NK-92 (cell line): ENCODE data around the gene PEPD.

Source experiments
- DNase-seq: peaks from one replicate; lab custom pipeline; 2025; ENCODE audit not compliant: unreplicated experiment; lab: John Stamatoyannopoulos, UW

PEPD gene

DNA sequence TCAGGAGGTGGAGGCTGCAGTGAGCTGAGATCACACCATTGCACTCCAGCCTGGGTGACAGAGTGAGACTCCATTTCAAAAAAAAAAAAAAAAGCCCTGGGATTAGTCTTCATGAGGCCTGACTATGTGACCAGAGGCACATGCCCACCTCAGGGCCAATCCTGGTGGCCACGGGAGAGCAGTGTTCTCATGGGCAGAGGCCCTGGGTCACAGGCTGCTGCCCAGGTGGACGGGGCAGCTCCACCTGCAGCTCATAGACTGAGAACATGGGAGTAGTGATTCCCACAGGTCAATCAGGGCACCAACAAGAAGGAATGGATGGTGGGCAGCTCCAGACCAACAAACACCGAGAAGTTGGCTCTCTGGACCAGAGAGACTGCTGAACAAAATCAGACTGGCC is 26.1 kb upstream of the PEPD start:
- DNase-seq, result no peak

DNA sequence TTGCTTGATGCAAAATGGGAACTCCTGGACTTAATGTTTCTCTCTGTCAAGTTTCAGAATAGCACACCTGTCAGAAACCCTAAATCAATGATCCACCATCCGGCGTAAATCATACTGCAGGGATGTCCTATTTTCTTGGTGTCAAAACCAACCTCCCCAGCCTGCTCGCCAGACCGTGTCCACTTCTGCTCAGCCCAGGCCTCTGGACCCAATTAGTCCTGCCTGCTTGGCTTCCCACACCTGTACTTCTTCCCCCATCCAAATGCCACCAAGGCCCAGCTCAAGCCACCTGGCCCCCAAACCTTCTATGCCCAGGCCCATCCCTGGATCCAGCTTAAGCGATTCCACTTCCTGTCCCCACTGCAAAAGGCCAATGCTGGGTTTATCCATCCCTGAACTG is 25.1 kb upstream of the PEPD start:
- DNase-seq, result no peak

DNA sequence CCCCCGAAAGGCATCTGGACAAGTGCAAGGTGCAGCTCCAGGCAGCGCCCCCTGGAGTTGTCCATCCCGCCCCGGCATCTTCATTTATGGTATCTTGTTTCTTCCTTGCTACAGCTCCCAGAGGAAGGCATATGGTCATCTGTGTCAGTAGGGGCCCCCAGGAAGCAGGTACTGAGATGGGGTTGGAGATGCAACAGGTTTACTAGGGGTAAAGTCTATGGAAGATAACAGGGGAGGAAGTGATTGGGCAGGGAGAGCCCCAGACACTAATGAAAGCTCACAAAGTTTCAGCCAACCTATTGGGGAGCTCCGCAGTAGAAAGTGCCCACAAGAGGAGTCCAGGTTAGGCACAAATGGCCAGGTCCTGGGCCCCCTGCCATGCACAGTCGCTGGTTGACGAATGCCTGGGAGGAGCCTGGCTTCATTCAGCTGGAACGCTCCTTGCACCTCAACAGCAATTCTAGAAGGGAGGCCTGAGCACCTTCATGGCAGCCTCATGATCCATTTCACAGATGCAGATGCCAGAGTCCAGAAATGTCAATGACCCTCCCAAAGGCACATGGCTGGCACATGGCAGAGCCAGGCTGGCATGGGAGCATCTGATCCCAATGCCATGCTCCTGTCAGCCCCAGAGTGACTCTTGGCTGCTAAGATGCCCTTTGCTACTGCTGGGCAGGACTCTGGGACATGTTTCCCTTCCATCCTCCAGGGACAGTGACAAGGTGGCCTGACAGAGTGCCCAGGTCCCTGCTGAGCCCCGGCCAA is 23.8 kb upstream of the PEPD start:
- DNase-seq, result no peak

DNA sequence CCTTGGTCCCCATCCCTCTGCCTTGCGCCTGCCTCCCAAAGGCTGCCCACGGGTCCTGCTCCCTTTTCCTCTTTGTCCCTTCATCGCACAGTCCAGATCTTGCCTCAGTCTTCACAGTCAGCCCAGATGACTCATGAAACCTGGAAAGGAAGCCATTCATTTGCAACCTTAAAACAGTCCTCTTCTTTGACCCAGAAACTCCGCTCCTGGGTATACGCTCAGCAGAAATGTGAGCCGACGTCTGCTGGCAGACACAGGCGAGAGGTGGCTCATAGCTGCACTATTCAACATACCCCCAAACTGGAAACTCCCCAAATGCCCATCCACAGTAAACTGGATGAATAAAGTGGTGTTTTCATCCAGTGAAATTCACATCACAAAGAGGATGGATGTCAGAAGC is 13.6 kb upstream of the PEPD start:
- no peak for DNase-seq

DNA sequence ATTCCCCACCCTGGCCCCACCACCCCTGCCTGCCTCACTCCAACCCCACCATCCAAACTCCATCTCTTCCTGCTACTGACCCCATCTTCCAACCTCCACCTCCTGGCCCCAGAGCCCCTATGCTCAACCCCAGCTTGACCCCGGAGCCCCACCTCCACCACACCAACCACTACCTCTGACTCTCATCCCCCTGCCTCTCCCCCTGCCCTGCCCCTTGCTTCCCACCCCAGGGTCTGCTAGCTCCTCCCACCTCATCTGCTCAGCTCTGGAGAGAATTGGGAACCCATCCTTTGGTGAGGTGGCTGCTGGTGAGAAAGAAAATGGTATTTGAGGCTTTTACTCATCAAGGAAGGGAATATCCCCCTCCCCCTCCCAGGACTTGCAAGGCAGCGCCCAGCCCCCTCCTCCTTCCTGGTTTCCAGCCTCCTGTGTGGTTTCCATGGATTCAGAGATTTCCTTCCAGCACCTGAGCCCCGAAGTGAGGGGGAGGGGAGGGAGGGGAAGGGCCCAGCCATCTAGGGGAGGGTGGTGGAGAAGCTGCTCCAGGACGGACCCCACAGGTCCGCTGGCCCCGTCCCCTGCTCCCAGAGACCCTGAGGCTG is 11.4 kb upstream of the PEPD start:
- DNase-seq, result no peak

DNA sequence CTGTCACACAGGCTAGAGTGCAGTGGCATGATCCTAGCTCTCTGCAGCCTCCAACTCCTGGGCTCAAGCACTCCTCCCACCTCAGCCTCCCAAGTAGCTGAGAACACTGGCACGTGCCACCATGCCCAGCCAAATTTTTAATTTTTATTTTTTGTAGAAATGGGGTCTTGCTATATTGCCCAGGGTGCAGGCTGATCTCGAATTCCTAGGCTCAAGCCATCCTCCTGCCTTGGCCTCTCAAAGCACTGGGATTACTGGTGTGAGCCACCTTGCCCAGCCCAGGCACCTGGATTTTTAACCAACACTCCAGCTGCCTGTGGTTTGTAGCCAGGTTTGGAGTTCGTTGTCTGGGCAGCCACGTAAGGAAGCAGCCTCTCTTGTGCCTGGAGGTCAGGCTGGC is 9.3 kb upstream of the PEPD start:
- DNase-seq, result no peak

DNA sequence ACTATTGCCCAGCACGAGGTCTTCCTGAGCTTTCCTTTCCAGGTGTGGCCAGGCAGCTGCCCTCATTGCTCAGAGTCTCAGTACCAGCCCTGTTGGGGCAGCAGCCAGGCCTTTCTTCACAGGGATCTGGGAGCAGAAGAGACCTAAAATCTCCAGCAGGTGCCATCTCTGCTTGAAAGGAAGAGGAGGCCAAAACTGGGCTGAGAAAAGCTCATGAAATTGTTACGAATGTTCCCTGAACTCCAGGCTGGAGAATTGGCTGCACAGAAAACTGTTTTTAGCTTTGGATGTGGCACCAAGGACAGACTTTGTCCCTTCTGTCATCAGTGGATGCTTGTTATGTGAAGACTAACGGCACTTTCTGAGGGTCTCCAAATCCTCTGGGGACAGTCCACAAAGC is 8.7 kb upstream of the PEPD start:
- DNase-seq, result no peak

DNA sequence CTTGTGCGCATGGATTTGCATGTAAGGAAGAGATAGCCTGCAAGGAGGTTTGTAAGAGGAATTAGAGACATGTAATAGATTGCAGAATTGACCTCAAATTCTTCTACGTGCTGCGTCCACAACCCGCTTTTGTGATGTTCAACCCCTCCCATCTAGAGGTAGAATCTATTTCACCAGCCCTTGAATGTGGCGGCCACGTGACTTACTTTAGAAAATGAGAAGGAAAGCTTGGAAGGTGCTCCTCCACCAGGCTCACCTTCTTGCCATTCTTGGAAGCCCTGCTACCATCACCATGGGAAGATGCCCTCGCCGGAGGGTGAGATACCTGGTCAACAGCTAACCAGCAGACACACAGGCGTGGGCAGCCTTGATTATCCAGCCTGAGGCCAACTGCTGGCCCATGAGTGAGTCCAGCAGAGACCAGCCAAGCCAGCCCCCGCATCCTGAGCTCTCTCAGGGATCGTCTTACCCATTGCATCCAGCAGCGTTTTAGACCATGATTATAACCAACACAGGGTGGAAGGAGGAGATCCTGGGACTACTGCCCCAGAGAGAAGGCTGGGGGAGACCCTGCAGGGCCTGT is 7.6 kb upstream of the PEPD start:
- no peak for DNase-seq

DNA sequence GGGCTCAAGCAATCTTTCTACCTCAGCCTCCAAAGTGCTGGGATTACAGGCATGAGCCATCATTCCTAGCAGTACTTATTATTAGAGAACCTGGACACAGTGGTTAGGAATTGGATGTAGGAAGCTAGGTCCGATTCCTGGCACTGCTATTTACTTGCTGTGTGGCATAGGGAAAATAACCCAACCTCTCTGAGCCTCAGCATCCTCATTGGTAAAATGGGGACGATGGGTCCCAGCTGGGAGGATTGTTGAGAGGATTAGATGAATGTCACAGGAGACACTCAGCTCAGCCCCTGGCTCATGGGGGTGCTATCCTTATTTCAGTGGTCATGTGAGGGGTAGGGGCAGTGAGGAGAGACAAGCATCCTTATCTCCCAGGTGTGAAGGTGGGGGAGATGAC is 6.8 kb upstream of the PEPD start:
- DNase-seq, result no peak

DNA sequence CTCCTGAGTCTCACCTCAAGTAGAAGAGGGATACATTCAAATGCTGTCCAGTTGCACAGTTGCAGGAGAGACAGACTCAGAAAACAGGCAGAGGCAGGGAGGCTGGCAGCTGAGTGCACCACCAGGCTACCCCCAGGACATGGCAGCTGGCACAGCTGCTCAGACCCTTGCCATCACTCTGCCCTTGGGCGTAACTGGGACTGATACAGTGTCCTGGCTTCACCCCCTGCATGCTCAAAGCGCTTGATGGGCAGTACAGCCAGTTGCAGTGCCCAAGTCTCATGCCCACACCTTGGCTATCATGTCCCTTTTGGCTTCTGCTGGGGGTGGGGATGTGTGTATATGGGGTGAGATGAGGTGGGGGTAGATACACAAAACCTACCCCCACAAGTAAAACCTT is 5.5 kb upstream of the PEPD start:
- no peak for DNase-seq

DNA sequence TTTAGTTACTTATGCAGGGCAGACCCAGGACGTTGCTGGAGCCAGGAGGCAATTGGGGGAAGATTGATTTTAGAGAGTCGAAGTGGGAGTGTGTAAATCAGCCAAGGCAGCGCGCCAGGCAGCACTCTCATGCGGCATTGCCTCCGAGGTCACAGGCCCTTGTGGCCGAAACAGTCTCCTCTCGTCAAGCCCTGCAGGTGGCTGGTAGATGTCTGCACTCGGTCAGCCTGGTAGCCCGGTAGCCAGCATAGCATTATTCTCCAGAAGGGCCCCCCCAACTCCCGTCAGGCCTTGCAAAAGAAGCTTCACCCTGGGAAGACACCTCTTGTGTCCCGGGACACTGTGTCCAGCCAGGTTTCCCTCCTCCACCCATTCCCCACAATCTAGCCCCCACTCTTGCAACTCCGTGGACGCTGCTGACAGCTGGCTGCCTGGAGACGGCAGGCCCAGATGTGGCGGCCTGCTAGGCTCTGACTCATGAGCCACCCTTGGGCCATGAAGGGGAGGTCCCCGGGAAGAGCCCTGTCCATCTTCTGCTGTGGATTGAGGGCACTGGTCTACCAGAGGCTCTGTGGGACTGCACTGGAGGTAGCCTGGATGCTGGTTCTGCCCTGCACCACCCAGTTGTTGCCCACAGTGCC is 2.6 kb upstream of the PEPD start:
- DNase-seq, result no peak

DNA sequence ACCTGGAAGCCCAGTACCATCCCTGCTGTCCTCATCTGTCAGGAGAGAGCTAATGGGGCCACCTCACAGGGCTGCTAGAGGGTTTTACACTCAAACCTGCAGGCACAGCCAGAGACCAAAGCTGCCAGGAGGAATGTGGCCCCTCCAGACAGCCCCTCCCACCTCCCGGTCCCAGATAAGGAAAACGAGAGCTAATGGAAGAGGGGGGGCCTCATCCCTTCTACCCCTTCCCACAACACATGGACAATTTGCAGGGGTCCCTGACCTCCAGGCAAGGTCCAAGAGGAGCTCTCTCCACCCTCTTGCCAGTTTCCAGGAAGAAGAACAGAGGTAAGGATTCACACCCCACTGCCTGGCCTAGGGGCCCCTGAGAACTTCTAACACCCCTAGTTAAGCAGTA is 1.6 kb upstream of the PEPD start:
- DNase-seq, result no peak

DNA sequence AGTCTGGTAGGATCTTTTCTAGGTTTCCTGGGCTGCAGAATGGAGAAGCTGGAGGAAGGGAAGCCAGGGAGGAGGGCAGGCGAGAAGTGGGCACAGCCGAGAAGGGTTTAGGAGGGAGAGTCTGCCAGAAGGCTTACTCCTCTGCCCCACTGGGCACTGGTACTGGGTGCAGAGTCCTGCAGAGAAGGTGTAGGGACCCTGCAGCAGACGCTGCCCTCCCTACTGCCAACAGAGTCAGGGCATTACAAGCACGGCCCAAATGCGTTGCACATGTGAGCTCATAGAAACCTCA is 726 bp upstream of the PEPD start:
- no peak for DNase-seq

DNA sequence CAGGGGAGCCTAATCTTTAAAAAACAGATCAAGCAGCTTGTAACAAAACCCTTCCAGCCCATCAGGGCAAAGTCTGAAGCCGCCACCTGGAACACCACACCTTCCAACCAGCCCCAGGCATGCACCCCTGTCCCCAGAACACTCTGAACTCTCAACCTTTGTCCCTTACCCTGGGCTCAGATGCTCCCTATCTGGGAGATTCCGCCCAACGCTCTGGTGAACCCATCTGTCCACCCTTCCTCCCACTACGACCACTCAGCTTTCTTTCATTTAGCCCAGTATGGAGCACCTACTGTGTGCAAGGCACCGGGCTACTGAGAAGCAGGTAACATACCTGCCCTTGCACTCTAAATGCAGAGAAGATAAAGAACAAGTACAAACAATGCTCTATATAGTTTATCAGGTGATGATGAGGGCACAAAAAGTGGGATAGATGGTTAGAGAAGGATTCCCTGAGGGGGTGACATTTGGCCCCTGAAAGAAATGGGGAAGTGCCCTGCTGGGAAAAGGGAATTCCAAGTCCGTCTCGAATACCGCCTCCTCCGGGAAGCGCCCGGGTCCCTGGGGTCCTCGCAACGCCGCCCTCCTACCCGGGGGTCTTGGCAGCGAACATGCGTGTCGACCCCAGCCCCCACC is 629 bp downstream of the PEPD start:
- no peak for DNase-seq

DNA sequence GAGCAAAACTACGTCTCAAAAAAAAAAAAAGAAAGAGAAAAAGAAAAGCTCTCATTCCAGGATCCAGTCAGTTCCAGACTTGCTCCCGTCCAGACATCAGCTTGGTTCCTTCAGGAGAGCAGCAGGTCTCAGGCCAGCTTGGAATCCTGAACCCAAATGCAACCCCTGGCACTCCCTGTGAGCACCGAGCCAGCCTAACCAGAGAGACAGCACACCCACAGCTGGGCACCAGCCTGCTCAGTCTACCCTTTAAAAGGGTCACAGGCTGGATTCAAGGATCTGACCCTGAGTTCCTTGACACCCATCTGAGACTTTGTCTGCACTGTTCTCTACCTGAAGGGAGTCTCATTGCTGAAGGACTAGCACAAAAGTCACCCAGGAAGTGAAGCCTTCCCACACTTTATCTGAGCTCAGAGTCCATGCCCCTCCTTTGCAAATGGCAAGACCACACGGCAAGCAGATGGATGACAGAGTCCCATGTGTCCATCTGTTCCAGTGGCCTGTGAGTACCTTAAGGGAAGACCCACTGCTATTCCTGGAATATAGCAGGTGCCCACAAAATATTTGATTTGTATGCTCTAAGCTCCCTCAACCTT is 1.4 kb downstream of the PEPD start:
- no peak for DNase-seq

DNA sequence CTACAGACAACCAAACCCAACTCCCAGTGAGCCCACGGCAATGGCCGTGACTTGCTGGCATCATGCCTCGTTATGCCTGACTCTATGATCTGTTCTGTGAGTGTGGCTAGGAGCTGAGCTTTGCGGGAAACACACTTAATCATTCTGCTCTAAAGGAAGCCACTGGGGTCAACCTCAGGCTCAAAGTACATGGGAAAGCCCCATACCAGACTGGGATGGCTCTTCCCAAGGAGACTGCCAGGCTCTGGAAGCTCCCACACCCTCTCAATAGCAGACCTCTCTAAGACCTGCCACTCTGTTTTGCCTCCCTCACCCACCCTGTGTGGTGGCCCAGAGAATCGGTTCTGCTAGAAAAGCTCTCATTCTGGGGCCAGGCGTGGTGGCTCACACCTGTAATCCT is 2.2 kb downstream of the PEPD start:
- no peak for DNase-seq

DNA sequence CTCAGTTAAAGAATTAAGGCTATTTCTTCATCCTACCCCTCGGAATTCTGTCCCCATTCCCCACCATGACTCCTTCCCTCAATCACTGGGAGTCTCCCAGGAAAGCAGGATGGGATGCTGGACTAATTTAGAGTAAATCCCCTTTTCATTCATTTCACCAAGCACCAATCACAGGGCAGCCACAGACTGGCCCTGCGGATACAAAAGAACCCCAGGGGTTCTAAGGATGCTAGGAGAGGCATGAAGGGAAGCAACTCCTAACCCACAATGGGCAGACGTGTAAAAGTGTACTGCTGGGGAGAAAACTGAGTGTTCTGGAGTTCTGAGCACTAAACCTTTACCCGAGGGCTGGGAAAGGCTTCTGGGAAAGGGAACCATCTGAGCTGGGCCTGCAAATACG is 3.0 kb downstream of the PEPD start:
- DNase-seq, result no peak

DNA sequence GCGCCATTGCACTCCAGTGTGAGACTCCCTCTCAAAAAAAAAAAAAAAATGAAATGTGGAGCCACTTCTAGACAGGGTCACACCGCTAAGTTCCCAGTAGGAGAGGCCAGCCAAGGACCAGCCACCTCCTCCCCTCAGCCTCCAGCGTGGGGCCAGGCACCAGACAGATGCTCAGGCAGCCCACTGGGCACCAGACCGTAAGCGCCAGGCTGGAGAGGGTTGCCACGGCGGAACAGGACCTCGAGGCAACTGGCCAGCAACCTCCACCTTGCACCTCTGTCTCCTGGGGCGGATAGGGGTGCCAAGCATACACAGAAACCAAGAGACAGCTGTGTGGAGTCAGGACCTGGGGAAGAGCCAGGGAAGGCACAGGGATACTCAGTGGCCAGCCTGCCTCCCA is 3.7 kb downstream of the PEPD start:
- no peak for DNase-seq

DNA sequence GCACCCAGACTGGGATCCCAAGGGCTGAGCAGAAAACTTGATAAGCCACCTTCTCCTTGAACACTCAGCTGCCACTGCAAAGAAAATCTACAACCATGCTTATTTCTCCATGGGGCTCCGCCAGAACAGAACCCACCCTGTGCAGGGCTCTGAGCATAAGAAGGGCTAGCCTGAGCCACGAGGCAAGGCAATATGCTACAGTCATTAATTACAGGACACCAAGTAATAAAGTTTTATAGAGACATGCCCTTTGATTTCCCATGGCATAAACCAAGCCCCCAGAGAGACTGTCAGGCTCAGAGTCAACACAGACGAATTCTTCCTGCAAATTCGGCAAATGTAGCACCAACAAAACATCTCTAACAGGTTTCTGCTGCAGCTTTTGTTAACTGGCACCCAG is 5.7 kb downstream of the PEPD start:
- no peak for DNase-seq

DNA sequence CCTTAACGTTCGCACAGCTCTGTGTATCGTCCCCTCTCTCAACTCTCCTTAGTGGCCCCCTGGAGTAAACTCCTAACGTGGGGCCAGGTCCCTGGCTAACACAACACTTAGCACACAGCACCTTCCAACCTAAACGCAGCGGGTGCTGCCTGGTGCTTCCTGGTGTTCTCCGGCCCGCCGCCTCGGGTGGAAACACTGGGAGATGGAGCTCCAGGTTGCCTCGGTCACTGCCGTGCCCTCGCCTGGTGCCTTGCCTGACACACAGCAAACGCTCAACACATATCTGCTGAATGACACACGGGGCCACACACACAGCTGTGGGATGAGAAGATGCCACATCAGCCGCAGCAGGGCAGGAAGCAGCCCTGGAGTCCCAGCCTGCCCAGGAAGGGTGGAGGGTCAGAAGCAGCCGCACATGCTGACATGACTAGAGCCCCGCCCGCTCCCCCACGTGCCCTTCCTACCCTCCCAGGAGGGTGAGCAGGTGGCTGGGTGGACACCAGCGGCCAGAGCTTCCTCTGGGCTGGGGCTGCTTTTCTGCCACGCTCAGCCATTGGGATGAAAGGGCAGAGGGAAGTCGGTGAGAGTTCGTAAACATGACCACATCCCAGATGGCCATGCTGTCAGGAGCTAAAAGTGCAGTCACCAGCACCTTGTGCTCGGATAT is 6.6 kb downstream of the PEPD start:
- DNase-seq, result no peak

DNA sequence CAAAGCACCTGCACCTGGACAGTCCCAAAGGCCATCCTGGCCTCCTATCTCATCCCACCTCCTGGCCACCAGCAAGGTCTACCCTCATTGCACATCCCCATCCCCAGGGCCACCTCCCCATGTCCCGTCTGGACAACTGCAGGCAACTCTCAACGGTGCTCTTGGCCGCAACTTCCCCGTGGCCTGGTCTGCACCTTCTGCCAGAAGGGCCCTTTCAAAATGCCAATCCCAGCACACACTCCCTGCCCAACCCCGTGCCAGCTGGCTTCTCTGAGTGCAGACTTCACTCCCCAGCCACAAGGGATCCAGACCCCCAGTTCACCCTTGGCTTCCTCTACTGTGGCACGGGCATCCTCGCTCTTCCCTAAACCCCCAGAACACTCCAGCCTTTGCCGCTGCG is 8.2 kb downstream of the PEPD start:
- DNase-seq, result no peak
